Liver (tissue), 3 donors: ENCODE measurements around the gene ARHGEF33.

Source experiments
- CTCF ChIP-seq: fragments of 150-350 bp; IDR thresholded peaks from 2 replicates; pipeline ENCODE4 v1.5.1; 2017; ENCODE audit warnings: improper control_type of control experiment, low read depth, low read length; ENCODE audit not compliant: missing input control
- GABPA ChIP-seq, 2 donors: IDR thresholded peaks in 1 of 2; conservative IDR thresholded peaks in 1 of 2; 2 replicates each; pipeline ENCODE4 v1.6.1; 2016; ENCODE audit warnings: antibody characterized with exemption in 2 of 2, mild to moderate bottlenecking in 1 of 2, moderate library complexity in 1 of 2
- JUND ChIP-seq, 2 donors: IDR thresholded peaks; 2 replicates each; pipeline ENCODE4 v1.6.1; 2016; ENCODE audit warnings: antibody characterized with exemption in 2 of 2
- RAD21 ChIP-seq, 2 donors: IDR thresholded peaks; 2 replicates each; pipeline ENCODE4 v1.6.1; 2016; ENCODE audit warnings: antibody characterized with exemption in 2 of 2, mild to moderate bottlenecking in 2 of 2
- donor health status: healthy.
- donor health status: healthy.

GRCh38 chr2:38951766-38952165, 62.1 kb downstream of the ARHGEF33 start:
- TF ChIP-seq JUND (IDR thresholded peaks at IDR 0.05) (no peak), CTCF (no peak), GABPA (IDR thresholded peaks at IDR 0.05 in 1 of 2, conservative IDR thresholded peaks at IDR 0.05 in 1 of 2) (no peak), RAD21 (IDR thresholded peaks at IDR 0.05) (no peak)
